ENCODE results near the gene COQ4.

The COQ4 gene

DNA sequence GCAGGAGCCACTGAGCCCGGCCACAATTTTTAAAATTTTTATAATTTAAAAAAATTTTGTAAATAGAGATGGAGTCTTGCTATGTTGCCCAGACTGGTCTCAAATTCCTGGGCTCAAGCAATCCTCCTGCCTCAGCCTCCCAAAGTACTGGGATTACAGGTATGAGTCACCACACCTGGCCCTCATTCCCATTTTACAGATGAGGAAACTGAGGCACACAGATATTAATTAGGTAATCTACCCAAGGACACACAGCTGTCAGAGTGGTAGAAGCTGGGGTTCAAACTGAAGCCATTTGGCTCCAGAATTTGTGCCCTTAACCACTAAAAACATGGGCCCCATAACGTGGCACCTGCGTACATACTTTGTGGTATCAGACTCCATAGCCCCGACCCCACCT lies 7.9 kb upstream of the COQ4 start:
- H3K27me3 ChIP-seq (ENCODE audit: control insufficient read depth, insufficient read depth, low read length) = no peaks in the 10 kb centered on the region
- no peak overlapping the region for H3K9ac ChIP-seq (ENCODE audit: low read length)
- peaks cover 7% of the 10 kb centered on the region for H3K36me3 ChIP-seq (ENCODE audit: control insufficient read depth, insufficient read depth, low read length)
- no peak overlapping the region for H3K4me3 ChIP-seq (ENCODE audit: low read length)
- no peaks in the 10 kb centered on the region for H3K9me3 ChIP-seq (ENCODE audit: control insufficient read depth, low read length)
- peaks cover 7% of the 10 kb centered on the region for H3K4me1 ChIP-seq (ENCODE audit: control insufficient read depth, insufficient read depth, low read length)

DNA sequence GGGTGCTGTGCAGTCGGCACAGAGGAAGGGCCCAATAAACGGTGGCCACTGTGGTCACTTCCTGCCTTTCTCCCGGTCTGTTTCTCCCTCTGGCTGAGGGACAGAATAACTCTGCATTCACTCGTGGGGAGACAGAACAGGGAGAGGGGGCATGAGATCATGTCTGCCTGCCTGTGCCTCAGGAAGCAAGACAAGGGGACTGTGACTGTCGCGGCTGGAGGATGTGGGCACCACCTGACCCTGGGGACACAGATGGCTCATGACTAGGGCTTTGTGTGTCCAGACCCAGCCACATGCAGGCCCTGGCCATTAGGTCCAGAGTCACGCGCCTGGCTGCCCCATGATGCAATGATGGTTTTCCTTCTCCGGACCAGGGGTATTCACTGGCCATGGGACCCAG lies 6.2 kb upstream of the COQ4 start:
- Histone ChIP-seq H3K36me3 (ENCODE audit: control insufficient read depth, insufficient read depth, low read length) (no peaks in the 10 kb centered on the region), H3K9ac (ENCODE audit: low read length) (no peak overlapping the region)

DNA sequence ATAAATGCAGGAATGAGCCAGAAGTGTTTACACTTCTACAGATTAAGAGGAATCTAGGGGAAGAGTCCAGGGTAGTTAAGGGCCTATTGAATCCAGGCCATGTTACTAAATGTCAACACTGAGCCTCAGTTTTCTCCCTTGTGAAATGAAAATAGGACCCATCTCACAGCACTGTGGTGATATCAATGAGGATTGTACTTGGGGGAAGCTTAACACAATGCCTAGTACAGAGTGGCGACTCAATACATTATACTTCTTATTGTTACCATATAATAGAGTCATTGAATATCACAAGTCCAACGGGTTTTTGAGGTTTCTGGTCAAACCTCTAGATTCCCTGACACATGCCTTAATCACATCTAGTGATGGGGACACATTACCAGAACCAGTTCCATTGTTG lies 5.0 kb upstream of the COQ4 start:
- H3K4me1 ChIP-seq (ENCODE audit: control insufficient read depth, insufficient read depth, low read length) = peaks cover 4% of the 10 kb centered on the region
- H3K9me3 ChIP-seq (ENCODE audit: control insufficient read depth, low read length) = no peaks in the 10 kb centered on the region
- H3K9ac ChIP-seq (ENCODE audit: low read length) = no peak overlapping the region
- H3K27me3 ChIP-seq (ENCODE audit: control insufficient read depth, insufficient read depth, low read length) = no peaks in the 10 kb centered on the region
- H3K4me3 ChIP-seq (ENCODE audit: low read length) = no peak overlapping the region
- no peaks in the 10 kb centered on the region for H3K36me3 ChIP-seq (ENCODE audit: control insufficient read depth, insufficient read depth, low read length)

More for the DNA sequence above, 6.2 kb upstream of the COQ4 start:
- Histone ChIP-seq H3K9me3 (ENCODE audit: control insufficient read depth, low read length) (no peaks in the 10 kb centered on the region), H3K4me3 (ENCODE audit: low read length) (no peak overlapping the region), H3K4me1 (ENCODE audit: control insufficient read depth, insufficient read depth, low read length) (peaks cover 2% of the 10 kb centered on the region), H3K27me3 (ENCODE audit: control insufficient read depth, insufficient read depth, low read length) (no peaks in the 10 kb centered on the region)

DNA sequence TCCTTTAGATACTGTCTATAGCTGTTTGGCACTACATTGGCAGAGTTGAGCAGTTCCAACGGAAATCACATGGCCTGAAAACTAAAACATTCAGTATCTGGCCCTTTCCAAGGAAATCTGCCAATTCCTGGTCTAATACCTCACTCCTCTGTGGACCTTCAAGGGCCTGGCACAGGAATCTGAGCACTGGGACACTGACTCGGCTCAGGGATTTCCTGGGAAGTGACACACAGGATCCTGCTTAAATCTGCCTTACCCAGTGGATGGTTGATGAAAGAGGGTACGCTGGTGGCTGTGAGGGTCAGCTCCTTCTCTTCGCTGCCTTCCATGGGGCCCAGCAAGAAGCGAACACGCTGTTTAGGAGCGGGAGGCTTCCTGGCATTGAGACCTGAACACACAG lies 1.3 kb upstream of the COQ4 start:
- H3K36me3 ChIP-seq (ENCODE audit: control insufficient read depth, insufficient read depth, low read length) = peaks cover 6% of the 10 kb centered on the region

DNA sequence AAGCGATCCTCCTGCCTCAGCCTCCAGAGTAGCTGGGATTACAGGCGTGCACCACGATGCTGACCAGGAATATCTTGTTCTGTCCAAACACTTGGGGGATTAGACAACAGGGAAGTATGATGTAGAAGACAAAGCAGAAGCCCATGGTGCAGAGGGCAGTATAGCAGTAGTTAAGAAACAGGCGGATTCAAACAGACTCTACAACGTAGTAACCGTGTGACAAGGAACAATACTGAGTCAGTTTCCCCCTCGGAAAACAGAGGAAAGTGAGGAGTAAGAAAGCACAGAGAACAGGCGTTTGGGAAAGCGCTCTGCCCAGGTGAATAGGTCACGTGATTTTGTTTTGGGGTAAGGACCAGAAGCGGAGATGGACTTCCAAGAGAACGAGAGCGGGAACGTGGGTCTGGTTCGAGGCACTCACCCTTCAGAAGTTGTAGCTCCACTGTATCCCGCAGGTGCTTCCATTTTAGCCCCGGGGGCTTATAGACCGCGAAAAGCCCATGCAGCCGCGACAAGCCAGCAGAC lies 698 bp upstream of the COQ4 start:
- peaks cover 6% of the 10 kb centered on the region for H3K36me3 ChIP-seq (ENCODE audit: control insufficient read depth, insufficient read depth, low read length)
- H3K4me3 ChIP-seq (ENCODE audit: low read length) = peak overlapping the region; percentile 93
- peaks cover 14% of the 10 kb centered on the region for H3K4me1 ChIP-seq (ENCODE audit: control insufficient read depth, insufficient read depth, low read length)
- no peaks in the 10 kb centered on the region for H3K9me3 ChIP-seq (ENCODE audit: control insufficient read depth, low read length)
- no peaks in the 10 kb centered on the region for H3K27me3 ChIP-seq (ENCODE audit: control insufficient read depth, insufficient read depth, low read length)
- H3K9ac ChIP-seq (ENCODE audit: low read length) = peak overlapping the region; percentile 81

More for the DNA sequence above, 1.3 kb upstream of the COQ4 start:
- peak overlapping the region; percentile 81 for H3K9ac ChIP-seq (ENCODE audit: low read length)
- no peaks in the 10 kb centered on the region for H3K27me3 ChIP-seq (ENCODE audit: control insufficient read depth, insufficient read depth, low read length)
- H3K4me3 ChIP-seq (ENCODE audit: low read length) = no peak overlapping the region
- H3K4me1 ChIP-seq (ENCODE audit: control insufficient read depth, insufficient read depth, low read length) = peaks cover 14% of the 10 kb centered on the region
- no peaks in the 10 kb centered on the region for H3K9me3 ChIP-seq (ENCODE audit: control insufficient read depth, low read length)

DNA sequence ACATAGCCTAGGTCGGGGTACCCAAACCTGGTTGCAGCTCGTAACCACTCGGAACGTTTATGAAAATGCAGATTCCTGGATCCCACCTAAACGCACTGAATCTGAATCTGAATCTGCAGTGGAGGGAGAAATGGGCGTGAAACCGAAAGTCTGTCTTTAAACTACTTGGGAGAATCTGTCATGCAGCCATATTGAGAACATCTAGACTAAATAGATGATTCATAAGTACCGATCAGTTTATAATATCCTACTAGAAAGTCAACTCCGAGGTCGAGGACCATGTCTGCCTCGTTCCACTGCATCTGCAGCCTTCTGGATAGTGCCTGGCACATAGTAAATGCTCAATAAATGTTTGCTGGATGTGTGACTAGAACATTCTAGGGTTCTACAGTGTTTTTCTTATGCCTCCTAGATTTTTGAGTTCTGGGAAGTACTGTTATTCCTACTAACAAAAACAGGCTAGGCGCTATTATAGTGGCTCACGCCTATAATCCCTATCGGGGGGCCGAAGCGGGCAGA lies 632 bp downstream of the COQ4 start:
- Histone ChIP-seq H3K4me3 (ENCODE audit: low read length) (peak overlapping the region; percentile 93), H3K27me3 (ENCODE audit: control insufficient read depth, insufficient read depth, low read length) (no peaks in the 10 kb centered on the region), H3K9me3 (ENCODE audit: control insufficient read depth, low read length) (no peaks in the 10 kb centered on the region), H3K9ac (ENCODE audit: low read length) (peak overlapping the region; percentile 81), H3K36me3 (ENCODE audit: control insufficient read depth, insufficient read depth, low read length) (peaks cover 6% of the 10 kb centered on the region), H3K4me1 (ENCODE audit: control insufficient read depth, insufficient read depth, low read length) (peaks cover 14% of the 10 kb centered on the region)

DNA sequence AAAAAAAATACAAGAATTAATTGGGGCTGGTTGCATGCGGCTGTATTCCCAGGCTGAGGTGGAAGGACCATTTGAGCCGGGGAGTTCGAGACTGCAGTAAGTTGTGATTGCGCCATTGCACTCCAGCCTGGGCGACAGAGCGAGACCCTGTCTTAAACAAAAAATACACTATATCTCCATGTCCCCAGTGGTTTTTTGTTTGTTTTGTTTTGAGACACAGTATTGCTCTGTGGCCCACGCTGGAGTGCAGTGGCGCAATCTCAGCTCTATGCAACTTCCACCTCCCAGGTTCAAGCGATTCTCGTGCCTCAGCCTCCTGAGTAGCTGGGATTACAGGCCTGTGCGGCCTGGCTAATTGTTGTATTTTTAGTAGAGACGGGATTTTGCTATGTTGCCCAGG lies 1.2 kb downstream of the COQ4 start:
- Histone ChIP-seq H3K4me1 (ENCODE audit: control insufficient read depth, insufficient read depth, low read length) (peaks cover 19% of the 10 kb centered on the region), H3K9me3 (ENCODE audit: control insufficient read depth, low read length) (no peaks in the 10 kb centered on the region), H3K4me3 (ENCODE audit: low read length) (peak overlapping the region; percentile 93), H3K27me3 (ENCODE audit: control insufficient read depth, insufficient read depth, low read length) (no peaks in the 10 kb centered on the region), H3K9ac (ENCODE audit: low read length) (peak overlapping the region; percentile 81), H3K36me3 (ENCODE audit: control insufficient read depth, insufficient read depth, low read length) (peaks cover 6% of the 10 kb centered on the region)

DNA sequence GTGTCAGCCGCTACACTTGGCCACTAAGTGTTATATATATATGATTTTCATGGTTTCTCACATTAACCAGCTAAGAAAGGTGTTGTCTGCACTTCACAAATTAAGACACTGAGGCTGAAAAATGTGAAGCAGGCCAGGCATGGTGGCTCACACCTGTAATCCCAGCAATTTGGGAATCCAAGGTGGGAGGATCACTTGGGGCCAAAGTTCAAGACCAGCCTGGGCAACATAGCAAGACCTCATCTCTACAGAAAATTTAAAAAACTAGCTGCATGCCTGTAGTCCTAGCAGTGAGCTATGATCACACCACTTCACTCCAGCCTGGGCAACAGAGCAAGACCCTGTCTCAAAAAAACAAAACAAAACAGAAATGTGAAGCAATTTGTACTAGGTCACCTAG lies 1.8 kb downstream of the COQ4 start:
- no peaks in the 10 kb centered on the region for H3K27me3 ChIP-seq (ENCODE audit: control insufficient read depth, insufficient read depth, low read length)
- H3K9ac ChIP-seq (ENCODE audit: low read length) = no peak overlapping the region
- peaks cover 6% of the 10 kb centered on the region for H3K36me3 ChIP-seq (ENCODE audit: control insufficient read depth, insufficient read depth, low read length)
- no peak overlapping the region for H3K4me3 ChIP-seq (ENCODE audit: low read length)
- peaks cover 24% of the 10 kb centered on the region for H3K4me1 ChIP-seq (ENCODE audit: control insufficient read depth, insufficient read depth, low read length)
- no peaks in the 10 kb centered on the region for H3K9me3 ChIP-seq (ENCODE audit: control insufficient read depth, low read length)

DNA sequence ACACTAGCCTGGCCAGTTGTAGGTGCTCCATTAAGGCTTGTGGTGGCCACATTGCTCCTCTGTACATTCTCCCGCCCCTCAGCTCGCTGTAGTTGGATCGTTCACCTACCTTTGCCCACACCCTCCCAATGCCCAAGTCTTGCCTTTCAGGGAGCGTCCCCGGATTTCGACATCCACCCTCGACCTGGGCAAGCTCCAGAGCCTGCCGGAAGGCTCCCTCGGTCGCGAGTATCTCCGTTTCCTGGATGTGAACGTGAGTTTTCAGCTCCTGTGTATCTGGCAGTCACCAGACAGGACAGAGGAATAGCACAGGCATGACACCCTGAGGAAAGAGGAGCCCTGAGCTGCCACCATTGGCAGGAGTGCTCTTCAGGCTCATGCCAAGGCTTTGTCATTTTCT lies 3.0 kb downstream of the COQ4 start:
- Histone ChIP-seq H3K9ac (ENCODE audit: low read length) (no peak overlapping the region), H3K9me3 (ENCODE audit: control insufficient read depth, low read length) (no peaks in the 10 kb centered on the region), H3K36me3 (ENCODE audit: control insufficient read depth, insufficient read depth, low read length) (peaks cover 6% of the 10 kb centered on the region)

DNA sequence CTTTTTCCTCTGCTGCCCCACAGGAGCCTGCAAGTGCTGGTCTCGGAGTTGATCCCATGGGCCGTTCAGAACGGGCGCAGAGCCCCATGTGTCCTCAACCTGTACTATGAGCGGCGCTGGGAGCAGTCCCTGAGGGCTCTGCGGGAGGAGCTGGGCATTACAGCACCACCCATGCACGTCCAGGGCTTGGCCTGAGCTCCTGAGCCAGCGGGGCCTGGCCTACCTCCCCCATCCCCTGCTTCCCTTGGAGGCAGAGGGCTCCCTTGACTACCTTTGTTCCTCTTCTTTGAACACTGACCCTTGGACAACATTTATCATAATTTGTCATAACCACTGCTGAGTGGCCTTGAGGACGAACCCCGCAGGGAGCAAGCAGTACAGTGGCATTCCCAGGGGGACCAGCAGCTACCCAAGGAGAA lies 10.8 kb downstream of the COQ4 start:
- no peaks in the 10 kb centered on the region for H3K9me3 ChIP-seq (ENCODE audit: control insufficient read depth, low read length)
- H3K9ac ChIP-seq (ENCODE audit: low read length) = no peak overlapping the region
- no peak overlapping the region for H3K4me3 ChIP-seq (ENCODE audit: low read length)
- no peaks in the 10 kb centered on the region for H3K27me3 ChIP-seq (ENCODE audit: control insufficient read depth, insufficient read depth, low read length)
- H3K4me1 ChIP-seq (ENCODE audit: control insufficient read depth, insufficient read depth, low read length) = peaks cover 12% of the 10 kb centered on the region
- H3K36me3 ChIP-seq (ENCODE audit: control insufficient read depth, insufficient read depth, low read length) = peaks cover 5% of the 10 kb centered on the region

More for the DNA sequence above, 3.0 kb downstream of the COQ4 start:
- Histone ChIP-seq H3K4me1 (ENCODE audit: control insufficient read depth, insufficient read depth, low read length) (peaks cover 28% of the 10 kb centered on the region), H3K4me3 (ENCODE audit: low read length) (no peak overlapping the region), H3K27me3 (ENCODE audit: control insufficient read depth, insufficient read depth, low read length) (no peaks in the 10 kb centered on the region)

DNA sequence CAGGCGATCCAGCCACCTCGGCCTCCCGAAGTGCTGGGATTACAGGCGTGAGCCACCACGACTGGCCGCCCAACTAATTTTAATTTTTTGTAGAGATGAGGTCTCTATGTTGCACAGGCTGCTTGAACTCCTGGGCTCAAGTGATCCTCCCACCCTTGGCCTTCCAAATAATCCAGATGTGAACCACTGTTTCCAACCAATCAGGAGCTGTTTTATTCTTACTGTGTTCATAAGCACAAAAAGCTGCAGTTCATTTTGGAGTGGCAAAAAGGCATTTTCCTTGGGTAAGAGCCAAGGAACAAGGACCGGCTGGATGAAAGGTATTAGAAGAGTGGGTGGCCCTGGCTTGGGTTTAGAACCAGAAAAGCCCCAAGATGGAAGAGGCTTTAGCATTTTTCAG lies 12.5 kb downstream of the COQ4 start:
- Histone ChIP-seq H3K27me3 (ENCODE audit: control insufficient read depth, insufficient read depth, low read length) (no peaks in the 10 kb centered on the region), H3K4me3 (ENCODE audit: low read length) (no peak overlapping the region), H3K9me3 (ENCODE audit: control insufficient read depth, low read length) (no peaks in the 10 kb centered on the region), H3K4me1 (ENCODE audit: control insufficient read depth, insufficient read depth, low read length) (peaks cover 5% of the 10 kb centered on the region), H3K36me3 (ENCODE audit: control insufficient read depth, insufficient read depth, low read length) (peaks cover 5% of the 10 kb centered on the region), H3K9ac (ENCODE audit: low read length) (no peak overlapping the region)

DNA sequence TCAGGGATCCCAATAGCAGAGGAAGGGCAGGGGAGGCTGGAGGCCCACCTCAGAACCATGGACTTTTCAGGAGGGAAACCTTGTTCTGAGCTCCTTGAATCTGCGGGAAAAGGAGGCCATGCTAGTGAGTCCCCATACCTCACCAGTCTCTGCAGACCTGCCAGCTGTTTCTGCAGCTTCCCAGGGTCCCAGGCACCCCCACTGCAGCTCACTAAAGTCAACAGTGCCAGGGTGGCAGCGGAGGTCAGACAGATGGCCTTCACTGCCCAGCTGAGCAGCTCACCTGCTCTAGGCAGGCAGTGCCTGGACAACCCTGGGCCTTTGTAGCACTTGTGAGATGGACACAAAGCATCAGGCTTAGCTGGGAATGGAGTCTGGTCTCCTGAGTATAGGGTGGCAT lies 13.3 kb downstream of the COQ4 start:
- Histone ChIP-seq H3K9me3 (ENCODE audit: control insufficient read depth, low read length) (no peaks in the 10 kb centered on the region), H3K27me3 (ENCODE audit: control insufficient read depth, insufficient read depth, low read length) (no peaks in the 10 kb centered on the region), H3K36me3 (ENCODE audit: control insufficient read depth, insufficient read depth, low read length) (peaks cover 5% of the 10 kb centered on the region), H3K9ac (ENCODE audit: low read length) (no peak overlapping the region), H3K4me1 (ENCODE audit: control insufficient read depth, insufficient read depth, low read length) (peaks cover 6% of the 10 kb centered on the region), H3K4me3 (ENCODE audit: low read length) (no peak overlapping the region)

DNA sequence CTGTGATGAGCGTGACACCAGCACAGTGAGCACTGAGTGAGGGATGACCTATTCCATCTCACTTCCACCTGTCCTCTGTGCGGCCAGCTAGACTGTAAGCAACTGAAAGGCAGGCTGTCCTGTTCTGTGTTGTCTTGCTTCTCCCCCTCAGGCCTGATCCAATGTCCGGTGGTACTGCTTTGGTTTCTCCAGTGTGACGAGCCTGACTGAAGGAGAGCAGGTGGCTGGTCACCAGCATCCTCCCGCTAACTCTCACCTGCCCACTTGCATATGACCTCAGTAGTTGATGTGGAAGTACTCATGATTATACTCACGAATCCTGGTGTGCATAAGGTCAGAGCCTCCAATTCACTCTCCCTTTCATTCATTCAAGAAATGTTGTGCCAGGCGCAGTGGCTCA lies 15.3 kb downstream of the COQ4 start:
- Histone ChIP-seq H3K4me1 (ENCODE audit: control insufficient read depth, insufficient read depth, low read length) (peaks cover 15% of the 10 kb centered on the region), H3K9me3 (ENCODE audit: control insufficient read depth, low read length) (no peaks in the 10 kb centered on the region), H3K9ac (ENCODE audit: low read length) (no peak overlapping the region), H3K36me3 (ENCODE audit: control insufficient read depth, insufficient read depth, low read length) (peaks cover 5% of the 10 kb centered on the region), H3K27me3 (ENCODE audit: control insufficient read depth, insufficient read depth, low read length) (no peaks in the 10 kb centered on the region), H3K4me3 (ENCODE audit: low read length) (no peak overlapping the region)

Data from mucosa of stomach (tissue), 1 donor.